Vagina (tissue), 2 donors: Measurements from ENCODE around the gene ZNF763.
"Not testable (repeated sequence)": the region's sequence is repeated elsewhere in the genome, so short reads cannot be mapped to it uniquely, and the experiment has no call there.

Source experiments
- CTCF ChIP-seq, 3 experiments: fragments of 450-650 bp in 2 of 3; fragments of 200-600 bp in 1 of 3; sonication (generic) in 1 of 3; IDR thresholded peaks; one replicate each; pipeline ENCODE4 v1.5.1; 2017 to 2019; ENCODE audit warnings: antibody characterized with exemption in 3 of 3, mild to moderate bottlenecking in 2 of 3, moderate library complexity in 2 of 3
- POLR2A ChIP-seq, 2 donors: fragments of 450-650 bp; IDR thresholded peaks; one replicate each; pipeline ENCODE4 v1.6.1; 2017; ENCODE audit warnings: antibody characterized with exemption in 2 of 2, mild to moderate bottlenecking in 2 of 2, moderate library complexity in 2 of 2
- POLR2AphosphoS5 ChIP-seq, 2 donors: sonication (generic); formaldehyde crosslinking; IDR thresholded peaks; one replicate each; pipeline ENCODE4 v1.9.0; 2017; ENCODE audit warnings: antibody characterized with exemption in 2 of 2, mild to moderate bottlenecking in 2 of 2, low read depth in 1 of 2; ENCODE audit not compliant: insufficient read depth in 1 of 2

- TF ChIP-seq POLR2AphosphoS5 (IDR thresholded peaks at IDR 0.05; ENCODE audit: insufficient read depth in 1 of 2, low read depth in 1 of 2); CTCF (IDR thresholded peaks at IDR 0.05); POLR2A (IDR thresholded peaks at IDR 0.05): not testable (repeated sequence)
Measured at GRCh38 chr19:11941361-11941887, 23.4 kb upstream of the ZNF763 start.
